ENCODE results near the gene MED26. TPM values are rescaled to one million over a fixed set of nuclear protein-coding genes. Genes with fewer than 3 reads are reported as not detected.

Gene MED26
- total RNA-seq, 4 donors from 2014 or later: 6.6 to 10.0 (median 8.2) TPM

- TF ChIP-seq CTCF (IDR thresholded peaks at IDR 0.05; ENCODE audit: low read depth): no peak
Observed at GRCh38 chr19:16554776-16555175, 73.2 kb downstream of the MED26 start.

- TF ChIP-seq CTCF (IDR thresholded peaks at IDR 0.05; ENCODE audit: low read depth): no peak
Observed at GRCh38 chr19:16548956-16549355, 79.0 kb downstream of the MED26 start.

- TF ChIP-seq CTCF (IDR thresholded peaks at IDR 0.05; ENCODE audit: low read depth): no peak
Observed at GRCh38 chr19:16544473-16545231, 83.4 kb downstream of the MED26 start.

GRCh38 chr19:16542910-16543472 is 85.0 kb downstream of the MED26 start:
- no peak for TF ChIP-seq CTCF (IDR thresholded peaks at IDR 0.05; ENCODE audit: low read depth)

- no peak for TF ChIP-seq CTCF (IDR thresholded peaks at IDR 0.05; ENCODE audit: low read depth)
Observed at GRCh38 chr19:16542045-16542909, 85.7 kb downstream of the MED26 start, which contains the start of gene CHERP. Gene CHERP (minus strand): TSS chr19:16542437. CDS start chr19:16542378, 59 bp downstream.

GRCh38 chr19:16541526-16542044 is 86.4 kb downstream of the MED26 start:
- TF ChIP-seq CTCF (IDR thresholded peaks at IDR 0.05; ENCODE audit: low read depth): no peak
